ENCODE measurements around the gene ERP44.

The ERP44 gene

GRCh38 chr9:99964336-99964735, 134.5 kb downstream of the ERP44 start:
- Histone ChIP-seq H3K36me3 (ENCODE audit: insufficient read depth, low read length) (peaks cover 2% of the 10 kb centered on the region), H3K4me1 (ENCODE audit: control insufficient read depth, insufficient read depth, low read length) (no peaks in the 10 kb centered on the region), H3K9me3 (replicated peaks; ENCODE audit: low read length) (no peaks in the 10 kb centered on the region), H3K4me2 (ENCODE audit: low read length) (no peak overlapping the region), H3K4me3 (ENCODE audit: low read length) (no peak overlapping the region), H3K9ac (ENCODE audit: low read depth, low read length) (no peak overlapping the region), H3K27me3 (ENCODE audit: control insufficient read depth, insufficient read depth, low read length) (no peaks in the 10 kb centered on the region)

GRCh38 chr9:99962680-99963261, 136.0 kb downstream of the ERP44 start:
- no peak overlapping the region for H3K9ac ChIP-seq (ENCODE audit: low read depth, low read length)
- H3K4me1 ChIP-seq (ENCODE audit: control insufficient read depth, insufficient read depth, low read length), result no peaks in the 10 kb centered on the region
- H3K36me3 ChIP-seq (ENCODE audit: insufficient read depth, low read length), result peaks cover 2% of the 10 kb centered on the region
- H3K4me3 ChIP-seq (ENCODE audit: low read length), result no peak overlapping the region
- H3K9me3 ChIP-seq (replicated peaks; ENCODE audit: low read length), result no peaks in the 10 kb centered on the region
- H3K27me3 ChIP-seq (ENCODE audit: control insufficient read depth, insufficient read depth, low read length), result no peaks in the 10 kb centered on the region
- H3K4me2 ChIP-seq (ENCODE audit: low read length), result no peak overlapping the region

DNA sequence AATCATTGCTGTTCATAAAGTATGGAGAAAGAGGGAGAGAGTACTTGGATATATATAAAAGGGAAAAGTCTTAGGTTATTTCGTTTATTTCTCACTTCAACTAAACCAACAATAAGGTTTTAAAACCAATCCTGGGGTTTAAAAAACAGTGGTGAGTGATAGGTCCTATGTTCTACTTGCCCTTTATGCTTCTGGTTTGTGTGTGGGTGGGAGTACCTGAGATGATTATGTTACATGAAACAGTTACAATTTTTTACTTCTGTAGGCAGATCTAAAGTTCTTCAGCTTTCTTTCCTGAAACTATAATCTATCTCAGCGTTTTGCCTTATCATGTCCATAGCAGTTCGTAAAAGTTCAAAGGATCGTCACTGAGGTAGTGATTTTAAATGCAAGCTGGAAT, 143.2 kb downstream of the ERP44 start:
- no peak overlapping the region for H3K4me2 ChIP-seq (ENCODE audit: low read length)
- no peak overlapping the region for H3K4me3 ChIP-seq (ENCODE audit: low read length)
- no peak overlapping the region for H3K9ac ChIP-seq (ENCODE audit: low read depth, low read length)
- H3K27me3 ChIP-seq (ENCODE audit: control insufficient read depth, insufficient read depth, low read length), result no peaks in the 10 kb centered on the region
- H3K4me1 ChIP-seq (ENCODE audit: control insufficient read depth, insufficient read depth, low read length), result no peaks in the 10 kb centered on the region
- H3K36me3 ChIP-seq (ENCODE audit: insufficient read depth, low read length), result no peaks in the 10 kb centered on the region
- H3K9me3 ChIP-seq (replicated peaks; ENCODE audit: low read length), result no peaks in the 10 kb centered on the region

- Histone ChIP-seq H3K4me1 (ENCODE audit: control insufficient read depth, insufficient read depth, low read length) (no peaks in the 10 kb centered on the region), H3K4me3 (ENCODE audit: low read length) (no peak overlapping the region), H3K27me3 (ENCODE audit: control insufficient read depth, insufficient read depth, low read length) (no peaks in the 10 kb centered on the region), H3K36me3 (ENCODE audit: insufficient read depth, low read length) (no peaks in the 10 kb centered on the region), H3K9ac (ENCODE audit: low read depth, low read length) (no peak overlapping the region), H3K9me3 (replicated peaks; ENCODE audit: low read length) (no peaks in the 10 kb centered on the region), H3K4me2 (ENCODE audit: low read length) (no peak overlapping the region)
Measured at GRCh38 chr9:99954819-99955218, 144.0 kb downstream of the ERP44 start.

GRCh38 chr9:99953861-99954507, 144.8 kb downstream of the ERP44 start:
- Histone ChIP-seq H3K27me3 (ENCODE audit: control insufficient read depth, insufficient read depth, low read length) (no peaks in the 10 kb centered on the region), H3K36me3 (ENCODE audit: insufficient read depth, low read length) (no peaks in the 10 kb centered on the region), H3K4me1 (ENCODE audit: control insufficient read depth, insufficient read depth, low read length) (no peaks in the 10 kb centered on the region), H3K9me3 (replicated peaks; ENCODE audit: low read length) (no peaks in the 10 kb centered on the region), H3K4me2 (ENCODE audit: low read length) (no peak overlapping the region), H3K4me3 (ENCODE audit: low read length) (no peak overlapping the region), H3K9ac (ENCODE audit: low read depth, low read length) (no peak overlapping the region)

DNA sequence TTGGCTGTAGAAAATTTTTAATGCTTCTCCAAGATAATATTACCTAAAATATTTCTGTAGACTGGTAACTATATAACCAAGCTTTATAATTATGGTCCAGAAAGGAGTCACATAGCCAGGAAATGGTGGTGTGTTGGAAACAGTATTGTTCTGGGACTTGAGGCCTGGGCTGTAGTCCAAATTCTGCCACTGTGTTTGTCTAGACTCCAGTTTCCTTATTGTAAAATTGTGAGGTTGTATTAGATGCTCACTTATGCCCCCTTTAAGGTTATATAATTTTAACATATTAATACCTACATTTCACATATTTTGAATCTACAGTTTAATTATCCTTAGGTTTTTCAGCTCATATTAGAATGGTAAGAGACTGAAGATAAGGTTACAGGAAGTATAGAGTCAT, 149.9 kb downstream of the ERP44 start:
- Histone ChIP-seq H3K4me1 (ENCODE audit: control insufficient read depth, insufficient read depth, low read length) (no peaks in the 10 kb centered on the region), H3K9ac (ENCODE audit: low read depth, low read length) (no peak overlapping the region), H3K4me2 (ENCODE audit: low read length) (no peak overlapping the region), H3K4me3 (ENCODE audit: low read length) (no peak overlapping the region), H3K27me3 (ENCODE audit: control insufficient read depth, insufficient read depth, low read length) (no peaks in the 10 kb centered on the region), H3K9me3 (replicated peaks; ENCODE audit: low read length) (no peaks in the 10 kb centered on the region), H3K36me3 (ENCODE audit: insufficient read depth, low read length) (no peaks in the 10 kb centered on the region)

DNA sequence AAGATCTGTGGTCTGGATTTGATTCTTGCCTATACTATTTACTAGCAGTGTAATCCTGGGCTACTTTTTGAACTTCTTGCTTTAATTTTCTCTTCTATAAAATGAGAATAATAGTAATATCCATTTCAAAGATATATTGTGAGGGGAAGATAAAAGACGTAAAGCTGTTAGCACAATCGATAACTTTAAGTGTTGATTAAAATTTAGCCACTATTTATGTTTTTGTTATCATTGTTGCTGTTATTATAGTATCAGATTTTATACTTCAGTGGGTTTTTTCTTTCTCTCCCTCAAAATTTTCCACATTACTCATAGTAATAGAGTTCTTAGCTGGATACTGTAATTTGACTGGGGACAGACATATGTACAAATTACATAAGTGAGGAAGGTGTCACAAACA, 150.3 kb downstream of the ERP44 start:
- no peaks in the 10 kb centered on the region for H3K4me1 ChIP-seq (ENCODE audit: control insufficient read depth, insufficient read depth, low read length)
- H3K27me3 ChIP-seq (ENCODE audit: control insufficient read depth, insufficient read depth, low read length), result no peaks in the 10 kb centered on the region
- no peaks in the 10 kb centered on the region for H3K9me3 ChIP-seq (replicated peaks; ENCODE audit: low read length)
- no peaks in the 10 kb centered on the region for H3K36me3 ChIP-seq (ENCODE audit: insufficient read depth, low read length)
- H3K4me3 ChIP-seq (ENCODE audit: low read length), result no peak overlapping the region
- no peak overlapping the region for H3K4me2 ChIP-seq (ENCODE audit: low read length)
- no peak overlapping the region for H3K9ac ChIP-seq (ENCODE audit: low read depth, low read length)

DNA sequence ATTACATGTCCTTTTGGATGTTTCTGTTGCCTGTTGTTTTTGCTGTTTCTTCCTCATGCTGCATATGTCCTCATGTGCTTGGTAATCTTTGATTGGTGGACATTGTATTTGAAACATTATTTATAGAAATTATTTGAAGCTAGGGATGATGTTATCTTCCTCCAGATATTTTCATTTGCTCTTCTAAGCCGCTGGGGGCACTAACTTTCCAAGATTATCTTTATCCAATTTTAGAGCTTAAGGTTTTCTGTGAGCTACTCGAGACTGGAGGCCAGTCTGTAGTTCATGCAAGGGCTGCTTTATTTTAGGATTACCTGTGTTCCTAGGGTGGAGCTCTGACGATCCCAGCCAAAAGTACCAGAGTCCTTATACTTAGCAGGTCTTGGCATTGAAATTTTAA, 151.4 kb downstream of the ERP44 start:
- Histone ChIP-seq H3K36me3 (ENCODE audit: insufficient read depth, low read length) (no peaks in the 10 kb centered on the region), H3K9ac (ENCODE audit: low read depth, low read length) (no peak overlapping the region)

GRCh38 chr9:99936947-99937587, 161.7 kb downstream of the ERP44 start:
- no peaks in the 10 kb centered on the region for H3K9me3 ChIP-seq (replicated peaks; ENCODE audit: low read length)
- H3K9ac ChIP-seq (ENCODE audit: low read depth, low read length), result no peak overlapping the region
- no peak overlapping the region for H3K4me2 ChIP-seq (ENCODE audit: low read length)
- no peaks in the 10 kb centered on the region for H3K27me3 ChIP-seq (ENCODE audit: control insufficient read depth, insufficient read depth, low read length)
- H3K36me3 ChIP-seq (ENCODE audit: insufficient read depth, low read length), result no peaks in the 10 kb centered on the region
- H3K4me3 ChIP-seq (ENCODE audit: low read length), result no peak overlapping the region
- no peaks in the 10 kb centered on the region for H3K4me1 ChIP-seq (ENCODE audit: control insufficient read depth, insufficient read depth, low read length)

More for the DNA sequence above, 151.4 kb downstream of the ERP44 start:
- H3K4me1 ChIP-seq (ENCODE audit: control insufficient read depth, insufficient read depth, low read length), result no peaks in the 10 kb centered on the region
- no peaks in the 10 kb centered on the region for H3K9me3 ChIP-seq (replicated peaks; ENCODE audit: low read length)
- no peaks in the 10 kb centered on the region for H3K27me3 ChIP-seq (ENCODE audit: control insufficient read depth, insufficient read depth, low read length)
- H3K4me2 ChIP-seq (ENCODE audit: low read length), result no peak overlapping the region
- no peak overlapping the region for H3K4me3 ChIP-seq (ENCODE audit: low read length)

DNA sequence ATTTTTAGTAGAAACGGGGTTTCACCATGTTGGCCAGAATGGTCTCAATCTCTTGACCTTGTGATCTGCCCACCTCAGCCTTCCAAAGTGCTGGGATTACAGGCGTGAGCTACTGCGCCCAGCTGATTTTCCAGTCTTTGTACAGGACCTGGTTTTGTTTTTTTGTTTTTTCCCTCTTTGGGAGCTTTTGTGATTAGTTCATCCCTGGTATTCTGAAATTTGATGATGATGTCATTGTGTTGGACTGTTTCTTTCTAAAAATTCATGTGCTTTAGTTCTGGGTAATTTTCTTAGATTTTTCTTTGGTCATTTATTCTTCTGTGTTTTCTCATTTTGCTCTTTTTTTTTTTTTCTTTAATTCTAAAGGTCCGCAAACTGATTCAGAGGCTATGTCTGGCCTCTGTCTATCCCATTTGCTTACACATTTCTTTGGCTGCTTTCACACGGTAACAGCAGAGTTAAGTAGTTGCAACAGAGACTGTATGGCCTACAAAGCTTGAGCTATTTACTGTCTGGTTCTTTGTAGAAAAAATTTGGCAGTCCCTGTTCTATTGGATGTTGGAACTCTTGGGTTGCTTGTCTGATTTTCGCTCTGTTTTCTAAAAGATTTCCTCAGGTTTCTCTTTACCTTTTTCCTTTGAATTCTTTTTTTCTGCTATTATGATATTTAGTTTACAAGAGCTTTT, 167.5 kb downstream of the ERP44 start:
- Histone ChIP-seq H3K36me3 (ENCODE audit: insufficient read depth, low read length) (no peaks in the 10 kb centered on the region), H3K4me1 (ENCODE audit: control insufficient read depth, insufficient read depth, low read length) (no peaks in the 10 kb centered on the region), H3K9ac (ENCODE audit: low read depth, low read length) (no peak overlapping the region), H3K9me3 (replicated peaks; ENCODE audit: low read length) (no peaks in the 10 kb centered on the region), H3K4me2 (ENCODE audit: low read length) (no peak overlapping the region), H3K27me3 (ENCODE audit: control insufficient read depth, insufficient read depth, low read length) (no peaks in the 10 kb centered on the region), H3K4me3 (ENCODE audit: low read length) (no peak overlapping the region)

DNA sequence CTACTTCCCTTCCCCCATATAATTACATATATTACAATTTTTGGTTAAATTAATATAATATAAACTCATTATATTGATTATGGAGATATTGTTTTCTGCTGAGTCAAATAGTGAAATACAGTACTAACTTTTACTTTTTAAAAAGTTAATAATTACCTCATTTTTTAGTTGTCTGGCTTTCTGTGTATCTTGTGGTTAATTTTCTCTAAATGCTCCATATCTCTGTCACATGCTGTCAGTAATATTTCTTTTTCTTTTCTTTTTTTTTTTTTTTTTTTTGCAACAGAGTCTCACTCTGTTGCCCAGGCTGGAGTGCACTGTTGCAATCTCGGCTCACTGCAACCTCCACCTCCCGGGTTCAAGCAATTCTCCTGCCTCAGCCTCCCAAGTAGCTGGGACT, 169.1 kb downstream of the ERP44 start:
- H3K4me1 ChIP-seq (ENCODE audit: control insufficient read depth, insufficient read depth, low read length), result no peaks in the 10 kb centered on the region
- no peak overlapping the region for H3K9ac ChIP-seq (ENCODE audit: low read depth, low read length)
- H3K4me2 ChIP-seq (ENCODE audit: low read length), result no peak overlapping the region
- no peaks in the 10 kb centered on the region for H3K36me3 ChIP-seq (ENCODE audit: insufficient read depth, low read length)
- H3K27me3 ChIP-seq (ENCODE audit: control insufficient read depth, insufficient read depth, low read length), result no peaks in the 10 kb centered on the region
- H3K9me3 ChIP-seq (replicated peaks; ENCODE audit: low read length), result no peaks in the 10 kb centered on the region
- H3K4me3 ChIP-seq (ENCODE audit: low read length), result no peak overlapping the region
